Measurements from ENCODE around the gene EPPIN.

- TF ChIP-seq CTCF (IDR thresholded peaks at IDR 0.05) (no peak), POLR2A (IDR thresholded peaks at IDR 0.05) (no peak), POLR2AphosphoS5 (IDR thresholded peaks at IDR 0.05) (no peak)
These were observed 51.7 kb downstream of the EPPIN start for GRCh38 chr20:45495501-45495941.

Measured in prostate gland (tissue), 2 donors.